Neuronal stem cell (in vitro differentiated cells): ENCODE data around the gene PTPN5.
A peak's percentile ranks its signal among the peaks of the same experiment; 100 is the strongest.

ENCODE experiments used
- DNase-seq: peaks from one replicate; pipeline ENCODE4 v3.0.0-alpha.2; 2013; ENCODE audit warnings: low spot score
- H2AFZ ChIP-seq: one replicate; pipeline ENCODE4 v1.6.1; 2013; ENCODE audit warnings: mild to moderate bottlenecking, low read length, inconsistent platforms
- H2AK5ac ChIP-seq: 2 replicates; pipeline ENCODE4 v1.6.1; 2013; ENCODE audit warnings: low read depth, mild to moderate bottlenecking, inconsistent platforms, low read length, moderate library complexity, mixed read lengths
- H2BK120ac ChIP-seq: 2 replicates; pipeline ENCODE4 v1.6.1; 2013; ENCODE audit warnings: low read depth, mild to moderate bottlenecking, inconsistent platforms, low read length, moderate library complexity, mixed read lengths
- H2BK12ac ChIP-seq: one replicate; pipeline ENCODE4 v1.6.1; 2013; ENCODE audit warnings: low read length, inconsistent platforms
- H2BK15ac ChIP-seq: 2 replicates; pipeline ENCODE4 v1.6.1; 2013; ENCODE audit warnings: mild to moderate bottlenecking, low read length, inconsistent platforms, mixed read lengths
- H2BK5ac ChIP-seq: one replicate; pipeline ENCODE4 v1.6.1; 2013; ENCODE audit warnings: inconsistent platforms, mild to moderate bottlenecking, low read length, moderate library complexity
- H3K14ac ChIP-seq: one replicate; pipeline ENCODE4 v1.6.1; 2013; ENCODE audit warnings: low read length, inconsistent platforms
- H3K18ac ChIP-seq: 2 replicates; pipeline ENCODE4 v1.6.1; 2013; ENCODE audit warnings: low read length, inconsistent platforms
- H3K23ac ChIP-seq: 2 replicates; pipeline ENCODE4 v1.6.1; 2013; ENCODE audit warnings: low read depth, mild to moderate bottlenecking, mixed read lengths, low read length, inconsistent platforms; ENCODE audit not compliant: poor library complexity
- H3K27ac ChIP-seq: replicated peaks from 3 replicates; pipeline ENCODE4 v1.5.1; 2013; ENCODE audit warnings: low read length, inconsistent platforms
- H3K27me3 ChIP-seq, 3 experiments: 2 replicates each; pipeline ENCODE4 v1.6.1; 2013; ENCODE audit warnings: low read length in 3 of 3, mild to moderate bottlenecking in 2 of 3, inconsistent platforms in 1 of 3, low read depth in 1 of 3, mixed read lengths in 1 of 3, moderate library complexity in 1 of 3; ENCODE audit not compliant: control insufficient read depth in 3 of 3, insufficient read depth in 3 of 3
- H3K36me3 ChIP-seq, 2 donors: replicated peaks in 1 of 2; 2 replicates each; pipeline ENCODE4 v1.6.1; 2013; ENCODE audit warnings: low read length in 2 of 2; ENCODE audit not compliant: control insufficient read depth in 2 of 2, insufficient read depth in 2 of 2
- H3K4ac ChIP-seq: 2 replicates; pipeline ENCODE4 v1.6.1; 2013; ENCODE audit warnings: inconsistent platforms, mild to moderate bottlenecking, low read length, moderate library complexity
- H3K4me1 ChIP-seq, 2 donors: 1 replicate in 1 of 2; 2 replicates in 1 of 2; pipeline ENCODE4 v1.6.1; 2013; ENCODE audit warnings: low read length in 2 of 2, low read depth in 1 of 2; ENCODE audit not compliant: control insufficient read depth in 2 of 2, insufficient read depth in 1 of 2
- H3K4me2 ChIP-seq: one replicate; pipeline ENCODE4 v1.6.1; 2013; ENCODE audit warnings: mild to moderate bottlenecking, low read length, inconsistent platforms; ENCODE audit not compliant: insufficient read depth, poor library complexity, severe bottlenecking
- H3K4me3 ChIP-seq, 2 donors: 2 replicates each; pipeline ENCODE4 v1.5.1; 2013; ENCODE audit warnings: low read length in 2 of 2, mild to moderate bottlenecking in 2 of 2, inconsistent platforms in 1 of 2, moderate library complexity in 1 of 2
- H3K79me1 ChIP-seq: one replicate; pipeline ENCODE4 v1.6.1; 2013; ENCODE audit warnings: low read depth, mild to moderate bottlenecking, inconsistent platforms, low read length, moderate library complexity
- H3K9ac ChIP-seq: one replicate; pipeline ENCODE4 v1.6.1; 2013; ENCODE audit warnings: mild to moderate bottlenecking, low read depth, low read length, inconsistent platforms; ENCODE audit not compliant: poor library complexity
- H3K9me3 ChIP-seq, 2 donors: replicated peaks in 1 of 2; 2 replicates each; pipeline versions ENCODE3 to v1.6.1; 2013; ENCODE audit warnings: low read length in 2 of 2, mild to moderate bottlenecking in 2 of 2, inconsistent platforms in 1 of 2, low read depth in 1 of 2, mixed read lengths in 1 of 2, moderate library complexity in 1 of 2; ENCODE audit not compliant: control insufficient read depth in 2 of 2, insufficient read depth in 1 of 2
- H4K8ac ChIP-seq: one replicate; pipeline ENCODE4 v1.6.1; 2013; ENCODE audit warnings: low read depth, mild to moderate bottlenecking, inconsistent platforms, low read length, moderate library complexity
- H4K91ac ChIP-seq: one replicate; pipeline ENCODE4 v1.6.1; 2013; ENCODE audit warnings: low read length, low read depth, mild to moderate bottlenecking, inconsistent platforms; ENCODE audit not compliant: poor library complexity
- WGBS, 2 donors: extraction: QIAGEN DNeasy Blood & Tissue Kit; methylation state at CpG; one replicate each; pipeline ENCODE4 v1.1.7; 2013; ENCODE audit warnings: missing lambda C conversion rate in 2 of 2, mixed read lengths in 1 of 2; ENCODE audit not compliant: insufficient read length in 2 of 2, insufficient replicate concordance in 1 of 2; ENCODE audit errors: extremely low coverage in 2 of 2; 5-methylcytosine and 5-hydroxymethylcytosine counted together

The PTPN5 gene

DNA sequence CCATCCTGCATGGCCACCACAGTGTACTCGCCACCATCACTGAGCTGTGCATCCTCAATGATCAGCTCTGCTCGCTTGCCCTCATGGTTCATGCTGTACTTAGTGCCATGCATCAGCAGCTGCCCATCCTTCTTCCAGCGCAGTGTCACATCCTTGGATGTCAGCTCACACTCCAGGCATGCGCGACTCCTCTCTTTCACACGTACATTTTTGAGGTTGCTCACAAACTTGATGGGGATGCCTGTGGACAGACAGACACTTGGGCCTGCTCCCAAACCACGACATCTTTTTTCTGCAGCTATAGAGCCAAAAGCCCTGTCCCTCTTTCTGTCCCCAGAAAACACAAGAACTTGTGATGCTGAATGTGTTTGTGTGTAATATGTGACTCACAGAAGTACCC, 76.1 kb downstream of the PTPN5 start:
- H2BK15ac ChIP-seq, result no peak overlapping the region
- no peak overlapping the region for H3K4me2 ChIP-seq
- H2AK5ac ChIP-seq, result no peak overlapping the region
- H3K27ac ChIP-seq, result no peak overlapping the region
- no CpG with 5 or more reads among the region's 7 CpGs for WGBS, 2 donors
- H2BK12ac ChIP-seq, result no peak overlapping the region
- no peak overlapping the region for H4K8ac ChIP-seq
- no peak for DNase-seq
- H3K18ac ChIP-seq, result no peak overlapping the region
- peak overlapping the region; percentile 85 for H3K14ac ChIP-seq
- no peak overlapping the region for H2BK120ac ChIP-seq
- no peaks in the 10 kb centered on the region for H3K9me3 ChIP-seq
- H3K4me3 ChIP-seq, result peak overlapping the region in 1 of 2 donors; percentile 24
- no peaks in the 10 kb centered on the region for H3K36me3 ChIP-seq
- H3K9ac ChIP-seq, result no peak overlapping the region
- no peak overlapping the region for H2AFZ ChIP-seq
- no peaks in the 10 kb centered on the region for H3K4me1 ChIP-seq
- H4K91ac ChIP-seq, result no peak overlapping the region
- H3K27me3 ChIP-seq, result peaks cover 0 to 69% (median 2%) of the 10 kb centered on the region in 3 experiments
- no peak overlapping the region for H3K4ac ChIP-seq
- H2BK5ac ChIP-seq, result no peak overlapping the region
- no peaks in the 10 kb centered on the region for H3K79me1 ChIP-seq
- peak overlapping the region; percentile 22 for H3K23ac ChIP-seq

DNA sequence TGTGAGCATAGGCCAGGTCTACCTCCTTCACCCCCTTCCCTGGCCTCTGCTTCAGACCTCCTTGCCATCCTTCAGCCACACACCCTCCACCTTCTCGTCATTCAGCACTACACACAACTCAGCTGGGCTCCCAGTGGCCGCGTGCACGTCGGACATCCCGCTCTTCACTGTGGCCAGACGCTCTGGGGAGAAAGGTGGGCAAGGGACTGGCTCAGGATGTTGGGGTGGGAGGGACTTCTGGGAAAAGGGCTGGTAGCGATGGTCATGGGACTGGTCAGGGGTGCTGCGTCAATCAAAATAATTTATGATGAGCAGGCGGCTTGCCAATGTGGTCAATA, 77.2 kb downstream of the PTPN5 start:
- Histone ChIP-seq H2BK12ac (no peak overlapping the region), H4K91ac (no peak overlapping the region), H2BK5ac (no peak overlapping the region), H3K27me3 (peaks cover 0 to 69% (median 2%) of the 10 kb centered on the region in 3 experiments), H3K9ac (no peak overlapping the region), H3K27ac (no peak overlapping the region), H3K18ac (no peak overlapping the region), H3K4me2 (no peak overlapping the region), H3K4ac (peak overlapping the region; percentile 40), H3K23ac (no peak overlapping the region), H3K4me1 (no peaks in the 10 kb centered on the region), H3K9me3 (no peaks in the 10 kb centered on the region), H2BK120ac (no peak overlapping the region), H2BK15ac (no peak overlapping the region), H3K14ac (peak overlapping the region; percentile 41), H3K79me1 (no peaks in the 10 kb centered on the region), H3K4me3 (no peak overlapping the region), H2AK5ac (no peak overlapping the region), H2AFZ (no peak overlapping the region), H3K36me3 (no peaks in the 10 kb centered on the region), H4K8ac (no peak overlapping the region)
- DNase-seq, result no peak
- no CpG with 5 or more reads among the region's 10 CpGs for WGBS, 2 donors

DNA sequence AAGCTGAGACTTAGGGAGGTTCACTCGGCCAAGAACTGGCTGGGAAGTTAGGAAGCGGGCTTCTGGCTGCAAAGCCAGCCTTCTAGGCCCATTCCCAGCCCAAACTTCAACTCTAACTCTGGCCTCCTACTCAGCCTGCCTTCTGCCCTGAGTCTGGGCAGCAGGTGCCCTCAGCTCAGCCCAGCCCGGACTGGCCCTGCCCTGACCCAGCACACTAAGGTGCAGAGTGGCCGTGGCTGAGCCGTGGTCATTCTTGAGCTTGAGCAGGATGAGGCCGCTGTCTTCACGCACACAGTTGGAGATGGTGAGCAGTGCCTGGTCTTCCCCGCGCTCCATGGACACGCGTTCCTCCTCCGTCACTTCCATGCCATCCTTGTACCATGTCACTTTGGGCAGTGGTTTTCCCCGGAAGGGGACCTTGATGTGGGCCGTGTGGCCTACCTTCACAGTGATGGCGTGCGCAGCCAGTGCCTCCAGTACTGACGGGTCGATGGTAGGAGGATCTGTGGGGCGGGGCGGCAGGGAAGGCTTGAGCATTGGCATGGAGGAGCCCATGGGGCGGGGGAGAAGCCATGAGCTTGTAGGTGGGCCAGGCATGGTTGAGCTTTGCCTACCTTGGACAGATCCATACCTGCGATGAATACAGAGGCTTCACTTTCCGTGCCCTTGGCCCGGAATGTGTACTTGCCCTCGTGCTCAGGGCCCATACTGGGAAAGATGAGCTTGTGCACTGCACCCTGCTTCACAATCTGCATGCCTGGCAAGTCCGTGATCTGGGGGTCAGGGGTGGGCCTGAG, 77.8 kb downstream of the PTPN5 start:
- Histone ChIP-seq H3K4me1 (no peaks in the 10 kb centered on the region), H3K27me3 (peaks cover 0 to 73% (median 5%) of the 10 kb centered on the region in 3 experiments), H3K23ac (peak overlapping the region; percentile 34), H2AK5ac (peak overlapping the region; percentile 48), H3K9ac (peak overlapping the region; percentile 71), H2BK12ac (peak overlapping the region; percentile 80), H2BK15ac (no peak overlapping the region), H3K79me1 (no peaks in the 10 kb centered on the region), H2AFZ (no peak overlapping the region), H2BK120ac (no peak overlapping the region), H3K4me2 (no peak overlapping the region), H3K4me3 (no peak overlapping the region), H3K14ac (peak overlapping the region; percentile 41), H2BK5ac (no peak overlapping the region), H4K8ac (no peak overlapping the region), H3K9me3 (no peaks in the 10 kb centered on the region), H3K27ac (no peak overlapping the region), H3K18ac (peak overlapping the region; percentile 27), H4K91ac (no peak overlapping the region), H3K4ac (peak overlapping the region; percentile 40), H3K36me3 (no peaks in the 10 kb centered on the region)
- DNase-seq, result no peak
- WGBS, 2 donors, result no CpG with 5 or more reads among the region's 26 CpGs

GRCh38 chr11:18710545-18710944, 81.1 kb downstream of the PTPN5 start:
- Histone ChIP-seq H3K4me2 (no peak overlapping the region), H3K23ac (no peak overlapping the region), H3K4me1 (no peaks in the 10 kb centered on the region), H4K8ac (no peak overlapping the region), H3K14ac (no peak overlapping the region), H2BK12ac (no peak overlapping the region), H3K36me3 (no peaks in the 10 kb centered on the region), H2BK120ac (no peak overlapping the region), H2AFZ (no peak overlapping the region), H3K4ac (no peak overlapping the region), H2AK5ac (no peak overlapping the region), H3K9ac (no peak overlapping the region), H3K9me3 (no peaks in the 10 kb centered on the region), H3K27ac (no peak overlapping the region), H3K4me3 (no peak overlapping the region), H4K91ac (no peak overlapping the region), H2BK5ac (no peak overlapping the region), H3K79me1 (no peaks in the 10 kb centered on the region), H3K18ac (no peak overlapping the region), H2BK15ac (no peak overlapping the region), H3K27me3 (peaks cover 0 to 71% (median 8%) of the 10 kb centered on the region in 3 experiments)
- DNase-seq, result no peak
- WGBS, 2 donors, result no CpG with 5 or more reads among the region's 5 CpGs
